ENCODE data around the gene PIAS4.
"Not testable (repeated sequence)": the region's sequence is repeated elsewhere in the genome, so short reads cannot be mapped to it uniquely, and the experiment has no call there.

Gene PIAS4

GRCh38 chr19:4007021-4007835 lies at the start of gene PIAS4:
Gene PIAS4, plus strand, starts transcription at chr19:4007736. Its CDS starts 25 bp downstream, at chr19:4007761.
- FAIRE-seq: no peak

DNA sequence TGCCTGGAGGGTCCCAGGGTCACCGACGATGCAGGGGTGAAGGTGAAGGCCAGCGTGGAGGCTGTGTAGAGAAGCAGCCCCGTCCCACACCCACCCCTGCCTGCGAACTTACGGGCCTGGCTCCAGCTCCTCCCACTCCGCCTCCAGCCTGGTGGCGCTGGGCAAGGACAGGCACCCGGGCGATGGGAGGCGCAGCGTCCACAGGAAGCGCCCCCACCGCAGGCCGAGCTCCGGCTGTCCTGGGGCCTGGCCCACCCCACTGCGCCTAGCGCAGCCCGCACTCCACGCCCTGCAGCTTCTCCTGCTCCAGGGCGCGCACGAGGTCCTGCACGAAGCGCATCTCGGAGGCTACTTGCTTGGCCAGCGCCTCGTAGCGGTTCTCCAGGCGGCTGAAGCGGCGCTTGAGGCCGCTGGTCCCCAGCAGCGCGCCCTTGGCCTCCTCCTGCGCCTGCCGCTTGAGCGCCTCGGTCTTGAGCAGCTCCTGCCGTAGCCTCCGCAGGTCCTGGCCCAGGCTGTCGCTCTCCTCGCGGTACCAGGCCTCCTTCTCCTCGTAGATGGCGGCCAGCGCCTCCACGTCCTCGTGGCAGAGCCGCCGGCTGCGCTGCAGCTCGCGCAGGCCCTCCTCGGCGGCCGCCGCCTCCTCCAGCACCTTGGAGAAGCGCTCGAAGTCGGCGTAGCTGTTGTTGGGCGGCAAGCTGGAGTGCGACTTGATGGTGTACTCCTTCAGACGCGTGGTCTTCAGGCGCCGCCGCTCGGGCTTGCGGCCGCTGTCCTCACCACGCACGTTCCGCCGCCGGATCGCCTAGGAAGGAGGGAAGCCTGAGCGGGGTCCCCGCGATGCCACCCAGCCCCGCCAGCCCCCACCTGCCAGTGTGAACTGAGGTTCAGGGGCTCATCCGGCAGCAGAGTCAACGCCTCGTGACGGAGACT lies 48.4 kb upstream of the PIAS4 start:
- FAIRE-seq: no peak

GRCh38 chr19:3959766-3960131 lies 47.8 kb upstream of the PIAS4 start:
- FAIRE-seq: no peak

GRCh38 chr19:3961007-3961406 lies 46.5 kb upstream of the PIAS4 start:
- no peak for FAIRE-seq

DNA sequence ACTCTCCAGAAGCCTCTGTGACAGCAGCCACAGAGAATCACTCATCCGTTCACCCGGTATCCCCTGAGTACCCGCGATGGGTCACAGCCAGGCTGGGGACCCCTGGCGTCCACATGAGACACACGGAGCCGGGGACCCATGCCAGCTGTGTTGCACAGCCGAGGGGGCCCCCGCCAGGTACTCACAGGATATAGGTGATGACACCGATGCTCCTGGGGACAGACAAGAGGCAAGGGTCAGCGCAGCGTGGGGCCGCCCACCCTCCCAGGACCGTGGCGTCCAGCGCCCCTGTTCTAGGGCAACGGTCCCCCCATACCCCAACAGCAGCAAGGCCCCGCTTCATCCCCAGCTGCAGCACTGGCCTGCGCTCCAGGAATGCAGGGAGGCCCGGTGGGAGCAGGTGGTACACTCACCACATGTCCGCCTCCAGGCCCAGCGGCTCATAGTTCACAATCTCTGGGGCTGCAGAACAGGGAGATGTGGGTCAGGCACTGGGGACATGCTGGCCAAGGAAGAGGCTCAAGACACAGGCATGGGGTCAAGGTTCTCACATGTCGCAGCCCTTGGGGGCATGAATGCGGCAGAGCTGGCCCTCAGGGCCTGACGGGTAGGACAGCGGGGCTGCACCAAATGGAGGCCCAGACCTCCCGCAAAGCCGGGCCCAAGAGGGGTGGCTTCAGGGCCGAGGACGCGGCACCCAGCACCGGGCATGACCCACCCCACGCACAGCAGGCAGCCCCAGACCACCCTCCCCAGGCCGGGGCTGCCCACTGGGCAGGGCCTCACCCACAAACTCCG lies 43.9 kb upstream of the PIAS4 start:
- no peak for FAIRE-seq

DNA sequence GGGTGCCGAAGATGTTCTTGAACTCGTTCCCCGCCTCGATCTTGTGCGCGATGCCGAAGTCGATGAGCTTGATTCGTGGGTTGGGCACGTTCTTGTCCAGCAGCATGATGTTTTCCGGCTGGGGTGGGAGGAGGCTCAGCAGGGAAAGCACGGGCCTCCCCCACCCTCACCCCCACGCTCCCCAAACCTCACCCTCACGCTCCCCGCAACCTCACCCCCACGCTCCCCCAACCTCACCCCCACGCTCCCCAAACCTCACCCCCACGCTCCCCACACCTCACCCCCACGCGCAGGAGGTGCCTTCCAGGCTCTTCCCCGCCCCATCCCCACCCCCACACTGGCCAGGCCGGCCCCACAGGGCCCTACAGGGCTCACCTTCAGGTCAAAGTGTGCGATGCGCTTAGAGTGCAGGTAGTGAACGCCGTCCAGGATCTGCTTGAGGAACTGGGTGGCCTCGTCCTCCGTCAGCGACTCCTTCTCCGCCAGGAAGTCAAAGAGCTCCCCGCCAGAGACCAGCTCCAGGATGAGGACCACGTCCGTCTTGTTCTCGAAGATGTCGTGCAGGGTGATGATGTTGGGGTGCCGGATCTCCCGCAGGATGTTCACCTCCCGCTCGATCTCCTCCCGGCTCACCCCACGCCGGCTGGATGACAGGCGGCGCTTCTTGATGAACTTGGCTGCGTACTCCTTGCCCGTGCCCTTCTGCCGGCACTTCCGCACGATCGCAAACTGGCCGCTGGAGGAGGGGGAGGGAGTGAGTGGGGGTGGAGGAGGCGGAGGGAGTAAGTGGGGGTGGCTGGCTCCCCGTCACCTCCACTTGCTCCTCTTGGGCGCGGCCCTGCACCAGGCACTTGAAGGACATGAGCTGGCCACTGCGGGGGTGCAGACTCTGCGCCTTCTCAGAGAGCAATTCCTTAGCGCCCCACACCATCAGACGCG lies 43.0 kb upstream of the PIAS4 start:
- no peak for FAIRE-seq

GRCh38 chr19:3966051-3967017 lies 41.2 kb upstream of the PIAS4 start:
- FAIRE-seq: no peak

DNA sequence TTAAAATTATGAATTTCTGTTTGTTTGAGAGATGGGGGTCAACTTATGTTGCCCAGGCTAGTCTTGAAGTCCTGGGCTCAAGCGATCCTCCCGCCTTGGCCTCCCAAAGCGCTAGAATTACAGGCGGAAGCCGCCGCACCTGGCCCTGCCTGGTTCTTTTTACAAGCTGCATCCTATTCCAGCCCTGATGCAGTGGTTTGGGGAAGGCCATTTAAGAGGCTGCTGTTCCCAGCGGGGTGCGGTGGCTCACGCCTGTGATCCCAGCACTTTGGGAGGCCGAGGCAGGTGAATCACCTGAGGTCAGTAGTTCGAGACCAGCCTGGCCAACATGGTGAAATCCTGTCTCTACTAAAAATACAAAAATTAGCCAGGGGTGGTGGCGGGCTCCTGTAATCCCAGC lies 39.6 kb upstream of the PIAS4 start:
- not testable (repeated sequence) for FAIRE-seq

- peak; percentile 98 for FAIRE-seq
Observed at GRCh38 chr19:3968556-3969434, 38.7 kb upstream of the PIAS4 start.

GRCh38 chr19:3969435-3970312 lies 37.9 kb upstream of the PIAS4 start:
- no peak for FAIRE-seq

- FAIRE-seq: no peak
Observed at GRCh38 chr19:3970313-3970807, 37.2 kb upstream of the PIAS4 start.

DNA sequence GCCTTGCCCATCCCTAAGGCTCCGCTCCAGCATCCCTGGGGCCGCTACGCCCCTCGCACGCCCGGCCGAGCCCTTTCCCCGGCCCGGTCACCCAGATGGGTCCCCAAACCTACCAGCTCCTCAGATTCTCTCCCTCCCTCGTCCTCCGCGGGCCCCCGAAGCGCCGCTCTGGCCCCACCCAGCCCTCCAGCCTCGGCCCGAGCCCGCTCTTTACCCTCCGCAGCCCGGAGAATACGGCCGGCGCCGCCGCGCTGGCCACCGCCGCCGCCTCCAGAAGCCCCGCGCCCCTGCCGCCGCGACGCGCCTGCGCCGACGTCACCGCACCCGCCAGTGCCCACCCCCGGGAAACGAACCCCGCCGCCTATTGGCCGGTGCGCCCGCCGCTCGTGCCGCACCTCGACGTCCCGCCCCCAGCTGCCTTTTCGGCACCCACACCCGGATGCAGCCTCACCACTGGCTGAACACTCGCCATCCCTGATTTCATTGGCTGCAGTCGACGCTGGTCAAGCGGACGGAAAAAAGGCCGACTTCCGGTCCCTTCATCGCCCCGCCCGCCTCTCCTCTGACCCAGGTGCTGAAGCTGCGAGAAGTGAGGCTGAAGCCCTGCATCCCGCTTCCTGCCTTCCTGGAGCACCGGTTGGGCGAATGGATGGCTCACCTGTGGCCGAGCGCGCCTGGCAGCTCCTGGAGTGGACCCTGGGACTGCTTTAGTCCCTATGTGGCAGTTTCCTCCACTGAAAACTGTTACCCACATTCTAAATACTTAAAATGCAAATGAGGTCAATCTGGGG lies 36.5 kb upstream of the PIAS4 start, which contains the start of gene DAPK3:
DAPK3 (minus strand) TSS at position 292 of the 791 bp plus-strand sequence. CDS start 1,364 bp downstream, outside the sequence.
- FAIRE-seq: peak; percentile 97

GRCh38 chr19:3975144-3975543 lies 32.4 kb upstream of the PIAS4 start:
- no peak for FAIRE-seq

DNA sequence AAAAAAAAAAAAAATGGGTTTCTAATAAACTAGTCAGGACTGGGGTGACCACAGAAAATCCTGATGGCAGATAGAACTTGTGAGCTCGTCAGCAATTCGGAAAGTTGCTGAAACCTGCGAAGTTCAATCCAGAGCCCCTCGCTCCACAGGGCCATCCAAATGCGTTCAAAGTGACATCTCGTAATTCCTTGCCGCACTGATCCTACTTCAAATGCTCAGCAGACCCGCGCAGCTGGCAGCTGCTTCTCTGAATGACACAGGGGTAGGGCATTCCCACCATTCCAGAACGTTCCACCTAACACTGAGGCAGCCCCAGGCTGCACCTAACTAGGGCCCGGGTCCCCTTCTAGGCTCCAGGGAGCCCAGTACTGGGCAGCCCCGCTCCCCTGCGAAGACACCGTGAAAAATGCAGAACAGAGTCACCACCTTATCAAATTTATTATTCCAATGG lies 31.9 kb upstream of the PIAS4 start:
- FAIRE-seq: no peak

DNA sequence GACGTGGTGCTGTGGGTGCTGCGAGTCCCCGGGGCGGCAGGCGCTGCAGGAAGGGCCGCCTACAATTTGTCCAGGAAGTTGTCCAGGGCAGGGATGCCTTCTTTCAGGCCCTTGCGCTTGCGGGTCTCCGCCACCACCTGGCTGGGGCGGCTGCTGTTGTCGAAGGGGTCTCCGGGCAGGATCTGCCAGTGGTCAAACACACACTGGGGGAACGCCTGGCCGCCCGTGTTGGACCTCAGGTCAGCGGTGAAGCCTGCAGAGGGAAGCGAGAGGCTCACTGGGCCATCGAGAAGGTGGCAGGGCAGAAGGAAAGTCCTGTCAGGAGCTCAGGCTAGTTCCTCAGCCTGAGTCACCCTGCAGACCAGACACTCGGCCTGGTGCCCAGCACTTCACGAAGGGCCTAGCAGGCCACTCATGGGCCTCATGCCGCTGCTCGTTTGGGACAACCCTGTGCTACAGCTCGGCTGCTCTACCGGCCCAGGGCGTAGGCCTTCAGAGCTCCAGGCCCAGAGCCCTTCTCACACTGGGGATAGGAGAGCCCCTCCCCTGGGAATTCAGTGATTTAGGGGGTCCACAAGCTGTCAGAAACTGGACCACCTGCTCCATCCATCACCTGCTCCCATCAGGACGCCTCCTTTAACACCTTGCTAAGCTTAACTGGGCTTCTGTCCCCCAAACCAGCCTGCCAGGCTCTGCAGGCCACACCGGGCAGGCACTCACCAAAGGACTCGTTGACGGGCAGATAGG lies 30.9 kb upstream of the PIAS4 start:
- FAIRE-seq: no peak
